Trophoblast cell (in vitro differentiated cells and primary cell): ENCODE results near the gene FOXK1.

Experiments
- DNase-seq, 2 donors: peaks; one replicate each; pipeline ENCODE4 v3.0.0-alpha.2; 2016
- H2AFZ ChIP-seq: 2 replicates; pipeline ENCODE4 v1.6.1; 2013; ENCODE audit warnings: low read length, moderate library complexity, mild to moderate bottlenecking; ENCODE audit not compliant: insufficient read depth, poor library complexity
- H2AK5ac ChIP-seq: 2 replicates; pipeline ENCODE4 v1.6.1; 2013; ENCODE audit warnings: mild to moderate bottlenecking, low read length
- H2BK120ac ChIP-seq: 2 replicates; pipeline ENCODE4 v1.6.1; 2013; ENCODE audit warnings: low read length, mild to moderate bottlenecking, moderate library complexity; ENCODE audit not compliant: insufficient read depth, poor library complexity
- H2BK12ac ChIP-seq: 2 replicates; pipeline ENCODE4 v1.6.1; 2013; ENCODE audit warnings: mild to moderate bottlenecking, low read length, moderate library complexity
- H2BK5ac ChIP-seq: 2 replicates; pipeline ENCODE4 v1.6.1; 2013; ENCODE audit warnings: low read length, low read depth, moderate library complexity, mild to moderate bottlenecking; ENCODE audit not compliant: poor library complexity
- H3K14ac ChIP-seq: 2 replicates; pipeline ENCODE4 v1.6.1; 2013; ENCODE audit warnings: mild to moderate bottlenecking, low read length
- H3K18ac ChIP-seq: 2 replicates; pipeline ENCODE4 v1.6.1; 2013; ENCODE audit warnings: mild to moderate bottlenecking, low read length
- H3K23ac ChIP-seq: 2 replicates; pipeline ENCODE4 v1.6.1; 2013; ENCODE audit warnings: low read length
- H3K27ac ChIP-seq: 2 replicates; pipeline ENCODE4 v1.5.1; 2013; ENCODE audit warnings: low read depth, mild to moderate bottlenecking, inconsistent platforms, low read length, moderate library complexity
- H3K27me3 ChIP-seq: 2 replicates; pipeline ENCODE4 v1.6.1; 2013; ENCODE audit warnings: inconsistent platforms, mild to moderate bottlenecking, low read length, moderate library complexity; ENCODE audit not compliant: insufficient read depth
- H3K36me3 ChIP-seq, 2 experiments: 1 replicate in 1 of 2; 2 replicates in 1 of 2; pipeline ENCODE4 v1.6.1; 2013; ENCODE audit warnings: low read length in 2 of 2, mild to moderate bottlenecking in 2 of 2, moderate library complexity in 1 of 2; ENCODE audit not compliant: insufficient read depth in 2 of 2, control insufficient read depth in 1 of 2
- H3K4ac ChIP-seq: 2 replicates; pipeline ENCODE4 v1.6.1; 2013; ENCODE audit warnings: low read depth, mild to moderate bottlenecking, low read length, moderate library complexity
- H3K4me1 ChIP-seq, 2 experiments: 1 replicate in 1 of 2; 2 replicates in 1 of 2; pipeline ENCODE4 v1.6.1; 2013; ENCODE audit warnings: low read length in 2 of 2, mild to moderate bottlenecking in 2 of 2, moderate library complexity in 1 of 2; ENCODE audit not compliant: insufficient read depth in 2 of 2, control insufficient read depth in 1 of 2
- H3K4me2 ChIP-seq: 2 replicates; pipeline ENCODE4 v1.6.1; 2013; ENCODE audit warnings: inconsistent platforms, mild to moderate bottlenecking, low read length, moderate library complexity
- H3K4me3 ChIP-seq: 2 replicates; pipeline ENCODE4 v1.5.1; 2013; ENCODE audit warnings: mild to moderate bottlenecking, low read depth, low read length, inconsistent platforms
- H3K79me1 ChIP-seq: one replicate; pipeline ENCODE4 v1.6.1; 2013; ENCODE audit warnings: low read length
- H3K79me2 ChIP-seq: 2 replicates; pipeline ENCODE4 v1.6.1; 2013; ENCODE audit warnings: low read length, mild to moderate bottlenecking; ENCODE audit not compliant: control insufficient read depth, insufficient read depth, poor library complexity
- H3K9ac ChIP-seq: 2 replicates; pipeline ENCODE4 v1.6.1; 2013; ENCODE audit warnings: mild to moderate bottlenecking, low read length
- H3K9me3 ChIP-seq: 2 replicates; pipeline ENCODE4 v1.6.1; 2013; ENCODE audit warnings: low read depth, mild to moderate bottlenecking, control low read depth, inconsistent platforms, low read length; ENCODE audit not compliant: insufficient read depth
- H4K12ac ChIP-seq: 2 replicates; pipeline ENCODE4 v1.6.1; 2013; ENCODE audit warnings: low read depth, mild to moderate bottlenecking, low read length, moderate library complexity
- H4K8ac ChIP-seq: 2 replicates; pipeline ENCODE4 v1.6.1; 2013; ENCODE audit warnings: low read depth, mild to moderate bottlenecking, low read length, moderate library complexity
- H4K91ac ChIP-seq: one replicate; pipeline ENCODE4 v1.6.1; 2013; ENCODE audit warnings: low read depth, mild to moderate bottlenecking, low read length, moderate library complexity
- WGBS: extraction: QIAGEN DNeasy Blood & Tissue Kit; methylation state at CpG from one replicate; pipeline ENCODE4 v1.1.7; 2013; ENCODE audit warnings: missing lambda C conversion rate; ENCODE audit not compliant: insufficient read length, insufficient coverage; ENCODE audit errors: extremely low coverage; 5-methylcytosine and 5-hydroxymethylcytosine counted together

Gene FOXK1

DNA sequence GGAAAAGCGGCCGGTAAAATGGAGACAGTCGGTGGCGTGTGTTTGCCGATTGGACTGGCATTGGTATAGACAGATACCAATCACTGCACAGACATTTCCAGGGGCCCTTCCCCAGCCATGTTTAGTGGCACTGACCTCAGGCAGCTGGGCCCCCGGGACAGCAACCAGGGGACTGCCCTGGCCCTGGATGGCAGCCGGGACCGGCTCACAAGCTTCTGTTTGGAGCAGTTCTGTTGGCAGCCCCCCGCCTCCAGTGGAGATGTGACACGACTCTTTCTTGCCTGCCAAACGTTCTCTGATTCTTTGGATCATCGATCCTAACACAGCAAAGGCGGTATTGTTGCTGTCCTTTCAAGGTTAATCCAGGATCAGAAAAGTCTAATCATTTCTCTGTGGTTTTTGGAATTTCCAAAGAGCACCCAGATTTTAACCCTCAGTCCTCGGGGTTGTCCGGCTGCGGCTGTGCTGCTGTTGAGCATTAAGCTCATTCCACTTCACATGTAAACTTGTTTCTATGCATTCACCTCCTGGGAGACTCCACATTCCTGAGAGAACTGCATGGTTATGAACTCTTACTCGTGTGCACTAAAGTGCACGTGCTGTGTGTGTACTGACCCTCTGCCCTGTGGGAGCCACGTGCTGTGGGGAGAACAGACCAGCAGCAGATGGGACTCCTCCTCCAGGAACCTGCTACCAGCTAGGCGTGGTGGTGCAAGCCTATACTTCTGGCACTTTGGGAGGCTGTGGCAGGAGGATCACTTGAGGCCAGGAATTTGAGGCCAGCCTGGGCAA, 46.0 kb downstream of the FOXK1 start:
- Histone ChIP-seq H3K36me3 (peaks cover 0 to 9% of the 10 kb centered on the region in 2 experiments), H3K9me3 (peaks cover 2% of the 10 kb centered on the region), H3K9ac (no peak overlapping the region), H2AFZ (no peak overlapping the region), H2BK5ac (no peak overlapping the region), H3K4me2 (no peak overlapping the region), H3K79me1 (peaks cover 7% of the 10 kb centered on the region), H3K18ac (no peak overlapping the region), H2AK5ac (no peak overlapping the region), H3K79me2 (peaks cover 2% of the 10 kb centered on the region), H3K27me3 (no peaks in the 10 kb centered on the region), H3K4me3 (no peak overlapping the region), H3K27ac (no peak overlapping the region), H2BK120ac (no peak overlapping the region), H3K14ac (no peak overlapping the region), H4K91ac (no peak overlapping the region), H3K4ac (no peak overlapping the region), H4K8ac (no peak overlapping the region), H3K23ac (no peak overlapping the region), H4K12ac (no peak overlapping the region), H3K4me1 (peaks cover 28 to 29% of the 10 kb centered on the region in 2 experiments), H2BK12ac (no peak overlapping the region)
- no CpG with 5 or more reads among the region's 20 CpGs for WGBS
- DNase-seq, result no peak

DNA sequence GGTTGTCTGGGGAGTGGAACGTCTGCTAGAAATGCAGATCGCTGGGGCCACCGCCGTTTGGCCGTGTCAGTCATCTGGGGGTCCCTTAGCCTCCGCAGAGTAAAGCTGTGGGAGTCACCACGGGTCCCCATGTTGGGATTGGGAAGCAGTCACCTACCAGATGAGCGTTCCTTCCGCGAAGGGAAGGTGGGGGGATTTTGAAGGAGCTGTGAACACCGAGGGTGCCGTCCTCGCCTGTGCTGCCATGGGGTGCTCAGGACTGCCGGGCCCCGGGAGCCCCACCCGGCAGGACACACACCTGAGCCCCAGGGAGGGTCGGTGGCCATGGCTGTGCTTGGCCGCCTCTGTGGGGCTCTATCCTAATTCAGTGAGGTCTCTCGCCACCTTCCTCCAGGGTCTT, 47.2 kb downstream of the FOXK1 start:
- H3K9ac ChIP-seq, result no peak overlapping the region
- no peak overlapping the region for H2BK12ac ChIP-seq
- no peak for DNase-seq
- H4K8ac ChIP-seq, result no peak overlapping the region
- no peak overlapping the region for H2BK120ac ChIP-seq
- H3K4me3 ChIP-seq, result no peak overlapping the region
- peaks cover 7% of the 10 kb centered on the region for H3K79me1 ChIP-seq
- H2AK5ac ChIP-seq, result no peak overlapping the region
- H4K12ac ChIP-seq, result no peak overlapping the region
- H2BK5ac ChIP-seq, result no peak overlapping the region
- no peak overlapping the region for H2AFZ ChIP-seq
- H3K4me2 ChIP-seq, result no peak overlapping the region
- no peak overlapping the region for H4K91ac ChIP-seq
- H3K27me3 ChIP-seq, result no peaks in the 10 kb centered on the region
- H3K14ac ChIP-seq, result no peak overlapping the region
- no peak overlapping the region for H3K27ac ChIP-seq
- H3K4me1 ChIP-seq, result peaks cover 28 to 29% of the 10 kb centered on the region in 2 experiments
- H3K79me2 ChIP-seq, result peaks cover 2% of the 10 kb centered on the region
- no peak overlapping the region for H3K4ac ChIP-seq
- H3K23ac ChIP-seq, result no peak overlapping the region
- H3K18ac ChIP-seq, result no peak overlapping the region
- H3K36me3 ChIP-seq, result peaks cover 0 to 7% of the 10 kb centered on the region in 2 experiments
- WGBS, result no CpG with 5 or more reads among the region's 19 CpGs
- H3K9me3 ChIP-seq, result peaks cover 3% of the 10 kb centered on the region

DNA sequence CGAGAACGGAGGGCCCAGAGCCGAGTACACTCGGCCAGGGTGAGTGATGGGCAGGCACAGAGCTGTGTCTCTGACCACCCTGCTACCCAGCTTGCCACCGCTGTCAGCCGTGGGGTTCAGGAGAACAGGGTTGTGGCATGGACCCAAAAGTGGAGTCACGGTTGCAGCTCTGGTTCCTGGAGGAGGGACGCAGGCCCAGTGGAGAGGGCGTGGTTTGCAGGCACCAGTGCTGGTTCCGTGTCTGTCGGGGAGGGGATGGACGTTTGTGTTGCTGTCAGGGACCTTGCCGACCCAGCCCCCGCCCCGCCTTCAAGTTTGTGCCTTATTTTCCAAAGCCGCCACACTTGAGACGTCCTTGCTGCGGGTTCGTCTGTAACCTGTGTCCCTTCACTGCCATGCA, 48.2 kb downstream of the FOXK1 start:
- H2AK5ac ChIP-seq, result peak overlapping the region; percentile 82
- no peak overlapping the region for H2BK5ac ChIP-seq
- no peak overlapping the region for H3K27ac ChIP-seq
- H3K9ac ChIP-seq, result no peak overlapping the region
- H4K12ac ChIP-seq, result no peak overlapping the region
- no peak overlapping the region for H3K4ac ChIP-seq
- DNase-seq, result no peak
- H4K91ac ChIP-seq, result no peak overlapping the region
- no peak overlapping the region for H3K23ac ChIP-seq
- H3K4me2 ChIP-seq, result no peak overlapping the region
- no peak overlapping the region for H2BK12ac ChIP-seq
- no peak overlapping the region for H2AFZ ChIP-seq
- peaks cover 6% of the 10 kb centered on the region for H3K79me1 ChIP-seq
- H3K4me3 ChIP-seq, result no peak overlapping the region
- H3K36me3 ChIP-seq, result peaks cover 0 to 7% of the 10 kb centered on the region in 2 experiments
- no peak overlapping the region for H2BK120ac ChIP-seq
- WGBS, result no CpG with 5 or more reads among the region's 19 CpGs
- H3K18ac ChIP-seq, result peak overlapping the region; percentile 4
- H3K27me3 ChIP-seq, result no peaks in the 10 kb centered on the region
- H3K14ac ChIP-seq, result no peak overlapping the region
- H3K9me3 ChIP-seq, result peaks cover 3% of the 10 kb centered on the region
- H4K8ac ChIP-seq, result no peak overlapping the region
- H3K4me1 ChIP-seq, result peaks cover 20 to 21% of the 10 kb centered on the region in 2 experiments
- H3K79me2 ChIP-seq, result peaks cover 2% of the 10 kb centered on the region

DNA sequence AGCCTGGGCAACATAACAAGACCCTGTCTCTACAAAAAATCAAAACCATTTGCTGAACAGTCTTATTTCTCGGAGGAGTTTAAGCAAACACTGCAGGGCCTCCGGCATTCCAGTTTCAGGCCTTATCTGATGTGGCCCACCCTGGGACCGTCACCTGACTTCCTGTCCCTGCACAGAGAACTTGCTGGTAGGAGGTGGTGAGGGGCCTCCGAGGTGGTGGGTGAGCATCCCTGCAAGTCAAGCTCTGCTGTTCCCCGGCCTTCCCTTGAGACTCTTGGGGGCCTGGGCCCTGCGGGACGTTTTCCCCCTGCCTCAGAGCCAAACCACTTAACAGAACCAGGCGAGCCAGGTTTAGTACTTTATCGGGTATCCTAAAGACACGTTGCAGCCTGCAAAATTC, 48.9 kb downstream of the FOXK1 start:
- no peaks in the 10 kb centered on the region for H3K79me2 ChIP-seq
- H2BK5ac ChIP-seq, result no peak overlapping the region
- H4K12ac ChIP-seq, result no peak overlapping the region
- H3K9ac ChIP-seq, result no peak overlapping the region
- no peak overlapping the region for H3K27ac ChIP-seq
- no peak overlapping the region for H3K14ac ChIP-seq
- H3K27me3 ChIP-seq, result no peaks in the 10 kb centered on the region
- H3K9me3 ChIP-seq, result peaks cover 3% of the 10 kb centered on the region
- no CpG with 5 or more reads among the region's 10 CpGs for WGBS
- H3K4me2 ChIP-seq, result no peak overlapping the region
- H3K18ac ChIP-seq, result no peak overlapping the region
- peaks cover 2% of the 10 kb centered on the region for H3K79me1 ChIP-seq
- no peak overlapping the region for H4K91ac ChIP-seq
- no peak overlapping the region for H2AK5ac ChIP-seq
- H3K23ac ChIP-seq, result no peak overlapping the region
- no peak for DNase-seq
- H2AFZ ChIP-seq, result no peak overlapping the region
- no peak overlapping the region for H3K4ac ChIP-seq
- no peak overlapping the region for H4K8ac ChIP-seq
- H3K4me1 ChIP-seq, result peaks cover 15 to 17% of the 10 kb centered on the region in 2 experiments
- no peak overlapping the region for H3K4me3 ChIP-seq
- H2BK120ac ChIP-seq, result no peak overlapping the region
- no peak overlapping the region for H2BK12ac ChIP-seq
- peaks cover 0 to 7% of the 10 kb centered on the region in 2 experiments for H3K36me3 ChIP-seq
